ENCODE data around the gene TRAF4. TPM values are rescaled to one million over a fixed set of nuclear protein-coding genes. Genes with fewer than 3 reads are reported as not detected.
A peak's percentile ranks its signal among the peaks of the same experiment; 100 is the strongest.

TRAF4 gene
- total and polyA plus RNA-seq, 9 of the 15 experiments (the other 6 are each of a cell fraction or from before 2014, with no cell fraction given), result 2.4 to 147 (median 72.4) TPM

DNA sequence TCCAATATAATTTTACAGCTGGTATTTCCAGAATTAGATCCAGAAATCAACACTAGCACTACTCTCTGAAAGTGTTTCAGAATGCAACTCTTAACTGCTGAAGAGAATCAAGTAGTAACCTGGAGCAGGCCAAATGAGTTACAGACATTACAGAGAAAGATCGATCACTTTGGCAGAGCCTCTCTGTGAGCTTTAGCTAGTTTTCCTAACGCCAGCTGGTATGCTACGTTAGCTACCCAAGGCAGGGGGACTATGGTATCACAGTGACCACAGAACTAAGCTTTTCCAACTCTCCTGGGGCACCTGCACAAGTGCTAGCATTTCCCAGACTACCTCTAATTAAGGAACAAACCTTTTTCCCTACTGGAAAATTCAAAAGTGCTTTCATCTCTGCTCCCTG is 30.4 kb downstream of the TRAF4 start:
- no TSS peak for BruUV-seq (replicated peaks)
- in situ Hi-C loops (cut with MboI), result no loop called here
- no peak for FAIRE-seq

More for the DNA sequence above, 30.4 kb downstream of the TRAF4 start:
- H3K4me2 ChIP-seq (ENCODE audit: insufficient read depth, low read length), result no peak overlapping the region
- H3K27ac ChIP-seq (ENCODE audit: extremely low read depth, low read depth, low read length), result peak overlapping the region; percentile 41; the same call in 1 of the 3 replicates
- intact Hi-C loops (cut with micrococcal nuclease), result no loop called here
- H3K79me2 ChIP-seq (ENCODE audit: control insufficient read depth, insufficient read depth, low read length), result peaks cover 77% of the 10 kb centered on the region
- TF ChIP-seq ZFP36 (IDR thresholded peaks at IDR 0.05; ENCODE audit: low read depth, low read length, partially characterized antibody) (no peak), FOXA1 (IDR thresholded peaks at IDR 0.05; ENCODE audit: borderline replicate concordance) (no peak), ZNF699 (CRISPR knock-in tag; IDR thresholded peaks at IDR 0.05; ENCODE audit: insufficient replicate concordance) (no peak), CBX8 (IDR thresholded peaks at IDR 0.05; ENCODE audit: borderline replicate concordance, extremely low read depth, low read depth, low read length, poor library complexity, severe bottlenecking) (no peak), MEIS2 (IDR thresholded peaks at IDR 0.05; ENCODE audit: partially characterized antibody) (no peak), HSF4 (CRISPR knock-in tag; IDR thresholded peaks at IDR 0.05; ENCODE audit: borderline replicate concordance) (no peak), ZNF174 (CRISPR knock-in tag; IDR thresholded peaks at IDR 0.05) (no peak), EHMT2 (IDR thresholded peaks at IDR 0.05) (no peak), HDGF (IDR thresholded peaks at IDR 0.05) (no peak), TCFL5 (CRISPR knock-in tag; conservative IDR thresholded peaks at IDR 0.05) (no peak), ZNF175 (CRISPR knock-in tag; IDR thresholded peaks at IDR 0.05; ENCODE audit: low read depth) (no peak), SMARCA5 (IDR thresholded peaks at IDR 0.05) (no peak)
- TF ChIP-seq, protein P1, sequence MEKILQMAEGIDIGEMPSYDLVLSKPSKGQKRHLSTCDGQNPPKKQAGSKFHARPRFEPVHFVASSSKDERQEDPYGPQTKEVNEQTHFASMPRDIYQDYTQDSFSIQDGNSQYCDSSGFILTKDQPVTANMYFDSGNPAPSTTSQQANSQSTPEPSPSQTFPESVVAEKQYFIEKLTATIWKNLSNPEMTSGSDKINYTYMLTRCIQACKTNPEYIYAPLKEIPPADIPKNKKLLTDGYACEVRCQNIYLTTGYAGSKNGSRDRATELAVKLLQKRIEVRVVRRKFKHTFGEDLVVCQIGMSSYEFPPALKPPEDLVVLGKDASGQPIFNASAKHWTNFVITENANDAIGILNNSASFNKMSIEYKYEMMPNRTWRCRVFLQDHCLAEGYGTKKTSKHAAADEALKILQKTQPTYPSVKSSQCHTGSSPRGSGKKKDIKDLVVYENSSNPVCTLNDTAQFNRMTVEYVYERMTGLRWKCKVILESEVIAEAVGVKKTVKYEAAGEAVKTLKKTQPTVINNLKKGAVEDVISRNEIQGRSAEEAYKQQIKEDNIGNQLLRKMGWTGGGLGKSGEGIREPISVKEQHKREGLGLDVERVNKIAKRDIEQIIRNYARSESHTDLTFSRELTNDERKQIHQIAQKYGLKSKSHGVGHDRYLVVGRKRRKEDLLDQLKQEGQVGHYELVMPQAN (IDR thresholded peaks at IDR 0.05; ENCODE audit: borderline replicate concordance), result no peak
- no peak for DNase-seq (ENCODE audit: extremely low read depth in 1 of 4, low spot score in 3 of 4)
- no peak overlapping the region for H2AFZ ChIP-seq (ENCODE audit: low read depth, low read length)
- no peak for ATAC-seq
- ChIA-PET CTCF (ENCODE audit: low intra/inter-chr PET ratio) (interaction anchor here (0.6 kb wide), 1 partner anchor 232 kb away, joined by 3 read pairs; the partner anchor contains the start of gene SEZ6), POLR2A (interaction anchor here (1.0 to 2.7 kb wide), 10 partner anchors 9 to 265 kb away, joined by 3 to 9 read pairs (median 6); partner anchors contain the start of gene TLCD1)
- H3K9me3 ChIP-seq (replicated peaks; ENCODE audit: control insufficient read depth, insufficient read depth, low read depth, low read length), result no peaks in the 10 kb centered on the region
- no peaks in the 10 kb centered on the region for H3K9me1 ChIP-seq (ENCODE audit: control insufficient read depth, insufficient read depth, low read length)
- WGBS (ENCODE audit: insufficient coverage, low coverage, missing lambda C conversion rate), result 90% methylated on average over 3 of the region's 3 CpGs
- no peak overlapping the region for H3K4me3 ChIP-seq
- peaks cover 0 to 4% of the 10 kb centered on the region in 2 experiments; a peak in 3 of 5 replicates for H3K4me1 ChIP-seq (replicated peaks in 1 of 2; ENCODE audit: control insufficient read depth in 2 of 2, insufficient read depth in 2 of 2, low read length in 2 of 2)
- peaks cover 39% of the 10 kb centered on the region; the same call in 2 of the 3 replicates for H3K36me3 ChIP-seq (ENCODE audit: control insufficient read depth, insufficient read depth, low read length)
- no peak overlapping the region for H3K9ac ChIP-seq (ENCODE audit: insufficient read depth in 1 of 2, low read depth in 2 of 2, low read length in 2 of 2)
- no peaks in the 10 kb centered on the region for H3K27me3 ChIP-seq (ENCODE audit: control insufficient read depth in 2 of 2, insufficient read depth in 2 of 2, low read length in 2 of 2)
- no peaks in the 10 kb centered on the region for H4K20me1 ChIP-seq (replicated peaks; ENCODE audit: control insufficient read depth, insufficient read depth, low read length)

Data from K562 (cell line).